Right lobe of liver (tissue), 6 donors: Measurements from ENCODE around the gene TEX35. TPM values are rescaled to one million over a fixed set of nuclear protein-coding genes. Genes with fewer than 3 reads are reported as not detected.

Experiments used
- ATAC-seq, 4 donors: fragments of 200-7000 bp; cut with Tn5 transposase; one replicate each; pipeline ENCODE4 v1.9.1; 2020; ENCODE audit warnings: mild to moderate bottlenecking in 4 of 4, moderate library complexity in 4 of 4
- DNase-seq, 3 donors: peaks; one replicate each; pipeline ENCODE4 v3.0.0-alpha.2; 2020
- H3K27ac ChIP-seq, 3 donors: fragments of 200-600 bp; one replicate each; pipeline ENCODE4 v1.8.0; 2022
- H3K27me3 ChIP-seq, 2 donors: fragments of 200-600 bp; one replicate each; pipeline ENCODE4 v1.8.0; 2022
- H3K36me3 ChIP-seq, 4 donors: fragments of 200-600 bp; sonication (generic) in 1 of 4; one replicate each; pipeline versions ENCODE4 v1.5.1 to v1.8.0; 2017 to 2022; ENCODE audit warnings: control low read depth in 1 of 4
- H3K4me1 ChIP-seq, 4 donors: fragments of 200-600 bp; sonication (generic) in 1 of 4; one replicate each; pipeline versions ENCODE4 v1.5.1 to v1.8.0; 2017 to 2022; ENCODE audit warnings: control low read depth in 1 of 4
- H3K4me3 ChIP-seq, 3 donors: fragments of 200-600 bp; one replicate each; pipeline ENCODE4 v1.8.0; 2022
- H3K9me3 ChIP-seq, 4 donors: fragments of 200-600 bp; sonication (generic) in 1 of 4; one replicate each; pipeline versions ENCODE4 v1.5.1 to v1.8.0; 2017 to 2022; ENCODE audit warnings: control low read depth in 1 of 4
- POLR2A ChIP-seq: fragments of 450-650 bp; IDR thresholded peaks from one replicate; pipeline ENCODE4 v1.6.1; 2017; ENCODE audit warnings: antibody characterized with exemption, mild to moderate bottlenecking
- WGBS: methylation state at CpG from one replicate; pipeline ENCODE4 v1.1.6; 2018; ENCODE audit warnings: low coverage, low lambda C conversion rate; ENCODE audit not compliant: insufficient coverage; ENCODE audit errors: missing lambda C conversion rate; 5-methylcytosine and 5-hydroxymethylcytosine counted together
- intact Hi-C, 2 donors: fragments of 100-400 bp; cut with DNase I; formaldehyde crosslinking; loops; one replicate each; pipeline versions ENCODE4 v1.11.2 to v1.14.1; 2022
- total RNA-seq, 6 experiments: library from RNA; depleted of rRNA in 2 of 6; stranded (reverse); fragments of >200 nt in 2 of 6; fragmentation: NEBNext Ultra II Directional in 3 of 6; extraction: Animal tissue kit (Norgen Biotek cat#: 25700) in 3 of 6; gene quantifications; one replicate each; pipeline versions ENCODE4 v1.1.0 to v1.2.4, GENCODE V29; 2016 to 2023
- TF ChIP-seq, protein P1 (sequence below), 4 donors: fragments of 200-600 bp in 3 of 4; fragments of 450-650 bp in 1 of 4; IDR thresholded peaks; one replicate each; pipeline versions ENCODE4 v1.5.1 to v1.8.0; 2016 to 2022; ENCODE audit warnings: antibody characterized with exemption in 4 of 4, mild to moderate bottlenecking in 2 of 4
- donor health status: DM: no; HTN: yes; CAD: no.
- donor health status: DM: no; HTN: no; CAD: no.
- donor health status: DM: no; HTN: no; CAD: no.
- donor health status: DM: no; HTN: yes; CAD: no.
- donor health status: DM: no; HTN: yes; CAD: no.

The TEX35 gene
- total RNA-seq, 6 experiments from 2014 or later, result not detected

GRCh38 chr1:178495741-178496409 is 17.0 kb upstream of the TEX35 start:
- no peak for ATAC-seq
- Histone ChIP-seq H3K27me3 (no peaks in the 10 kb centered on the region), H3K9me3 (no peaks in the 10 kb centered on the region), H3K4me3 (no peak overlapping the region), H3K4me1 (no peaks in the 10 kb centered on the region), H3K27ac (no peak overlapping the region), H3K36me3 (no peaks in the 10 kb centered on the region)
- no peak for TF ChIP-seq POLR2A
- TF ChIP-seq, protein P1, sequence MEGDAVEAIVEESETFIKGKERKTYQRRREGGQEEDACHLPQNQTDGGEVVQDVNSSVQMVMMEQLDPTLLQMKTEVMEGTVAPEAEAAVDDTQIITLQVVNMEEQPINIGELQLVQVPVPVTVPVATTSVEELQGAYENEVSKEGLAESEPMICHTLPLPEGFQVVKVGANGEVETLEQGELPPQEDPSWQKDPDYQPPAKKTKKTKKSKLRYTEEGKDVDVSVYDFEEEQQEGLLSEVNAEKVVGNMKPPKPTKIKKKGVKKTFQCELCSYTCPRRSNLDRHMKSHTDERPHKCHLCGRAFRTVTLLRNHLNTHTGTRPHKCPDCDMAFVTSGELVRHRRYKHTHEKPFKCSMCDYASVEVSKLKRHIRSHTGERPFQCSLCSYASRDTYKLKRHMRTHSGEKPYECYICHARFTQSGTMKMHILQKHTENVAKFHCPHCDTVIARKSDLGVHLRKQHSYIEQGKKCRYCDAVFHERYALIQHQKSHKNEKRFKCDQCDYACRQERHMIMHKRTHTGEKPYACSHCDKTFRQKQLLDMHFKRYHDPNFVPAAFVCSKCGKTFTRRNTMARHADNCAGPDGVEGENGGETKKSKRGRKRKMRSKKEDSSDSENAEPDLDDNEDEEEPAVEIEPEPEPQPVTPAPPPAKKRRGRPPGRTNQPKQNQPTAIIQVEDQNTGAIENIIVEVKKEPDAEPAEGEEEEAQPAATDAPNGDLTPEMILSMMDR (IDR thresholded peaks at IDR 0.05), result no peak
- DNase-seq, result no peak
- intact Hi-C loops, result no loop called here
- 0% methylated on average over 1 of the region's 16 CpGs for WGBS

- intact Hi-C loops, result no loop called here
- no peaks in the 10 kb centered on the region for H3K36me3 ChIP-seq
- WGBS, result 85% methylated on average over 17 of the region's 26 CpGs
- H3K4me3 ChIP-seq, result no peak within 1 kb of the TSS
- H3K27ac ChIP-seq, result no peak within 1 kb of the TSS
- DNase-seq (no peak), ATAC-seq (no peak)
- TF ChIP-seq POLR2A, result no peak
- TF ChIP-seq, protein P1 (IDR thresholded peaks at IDR 0.05), result no peak
- H3K27me3 ChIP-seq, result no peaks in the 10 kb centered on the region
- H3K4me1 ChIP-seq, result no peaks in the 10 kb centered on the region
- no peaks in the 10 kb centered on the region for H3K9me3 ChIP-seq
These were observed 16.3 kb upstream of the TEX35 start, which contains the start of gene CLEC20A for GRCh38 chr1:178496410-178497135. Gene CLEC20A, minus strand, starts transcription at chr1:178496964. Its CDS starts 25 bp downstream, at chr1:178496939.

DNA sequence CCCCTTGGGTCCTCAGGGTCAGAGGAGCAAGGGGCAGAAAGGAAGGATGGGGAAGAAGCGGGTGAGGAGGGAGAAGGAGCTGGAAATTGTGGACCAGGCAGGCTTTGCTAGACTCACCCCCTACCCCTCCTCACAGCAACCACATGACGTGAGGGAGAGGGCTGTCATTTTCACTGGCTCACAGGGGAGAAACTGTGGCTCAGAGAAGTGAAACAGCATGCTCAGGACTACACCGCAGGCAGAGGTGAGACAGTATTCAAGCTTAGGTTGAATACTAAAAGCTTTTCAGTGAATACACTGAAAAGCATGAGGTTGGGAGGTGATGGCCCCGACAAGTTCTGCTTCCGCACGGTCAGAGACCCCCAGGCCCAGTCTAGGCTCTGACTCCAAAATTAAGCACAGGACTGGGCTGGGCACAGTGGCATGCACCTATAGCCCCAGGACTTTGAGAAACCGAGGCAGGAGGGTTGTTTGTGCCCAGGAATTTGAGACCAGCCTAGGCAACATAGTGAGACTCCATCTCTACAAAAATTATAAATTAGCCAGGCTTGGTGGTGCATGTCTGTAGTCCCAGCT is 14.9 kb upstream of the TEX35 start:
- TF ChIP-seq, protein P1 (IDR thresholded peaks at IDR 0.05), result no peak
- no peak for TF ChIP-seq POLR2A
- no peaks in the 10 kb centered on the region for H3K4me1 ChIP-seq
- 70% methylated on average over 3 of the region's 7 CpGs for WGBS
- no peak for DNase-seq
- intact Hi-C loops, result no loop called here
- no peaks in the 10 kb centered on the region for H3K9me3 ChIP-seq
- H3K36me3 ChIP-seq, result no peaks in the 10 kb centered on the region
- no peak for ATAC-seq
- no peaks in the 10 kb centered on the region for H3K27me3 ChIP-seq
- no peak overlapping the region for H3K4me3 ChIP-seq
- no peak overlapping the region for H3K27ac ChIP-seq

- Histone ChIP-seq H3K27me3 (no peaks in the 10 kb centered on the region), H3K4me1 (no peaks in the 10 kb centered on the region), H3K4me3 (no peak overlapping the region), H3K27ac (no peak overlapping the region), H3K36me3 (no peaks in the 10 kb centered on the region), H3K9me3 (no peaks in the 10 kb centered on the region)
- no peak for ATAC-seq
- no peak for DNase-seq
- 85% methylated on average over 11 of the region's 16 CpGs for WGBS
- intact Hi-C loops, result no loop called here
- TF ChIP-seq, protein P1 (IDR thresholded peaks at IDR 0.05), result no peak
- no peak for TF ChIP-seq POLR2A
These were observed 13.8 kb upstream of the TEX35 start for GRCh38 chr1:178498896-178499675.
